K562 (cell line): ENCODE measurements around the gene PLXDC2. TPM values are rescaled to one million over a fixed set of nuclear protein-coding genes. Genes with fewer than 3 reads are reported as not detected.

Source experiments
- ATAC-seq: fragments of 200-7000 bp; cut with Tn5 transposase; 3 replicates; pipeline ENCODE4 v1.9.1; 2020; ENCODE audit warnings: moderate library complexity
- BruUV-seq: library from RNA; stranded (reverse); fragments of 400-500 nt; replicated peaks from 2 replicates; lab custom pipeline; 2021; lab: Mats Ljungman, UMichigan
- CTCF ChIA-PET: fragments of 300-600 bp; formaldehyde crosslinking; extraction: SDS; loops from one replicate; lab custom pipeline; 2021; ENCODE audit warnings: low intra/inter-chr PET ratio; lab: Yijun Ruan, JAX
- POLR2A ChIA-PET: fragments of 300-600, 350-650 bp; sonication (Branson Sonifier 250); formaldehyde crosslinking; extraction: SDS; loops from one replicate; lab custom pipeline; 2021; ENCODE audit warnings: antibody characterized with exemption, inconsistent platforms; lab: Yijun Ruan, JAX
- DNase-seq, 4 experiments: peaks; one replicate each; pipeline versions ENCODE4 v3.0.0 to v3.0.0-alpha.2; 2011 to 2018; ENCODE audit warnings: low spot score in 3 of 4, mixed read lengths in 3 of 4; ENCODE audit errors: extremely low read depth in 1 of 4
- FAIRE-seq: peaks from 2 replicates; lab custom pipeline; 2011; peaks lifted over from hg19 to GRCh38; lab: Jason Lieb, UNC
- H2AFZ ChIP-seq: 2 replicates; pipeline ENCODE4 v1.6.0; 2011; ENCODE audit warnings: low read depth, low read length, control low read depth, inconsistent platforms
- H3K27ac ChIP-seq: fragments of 200-600 bp; 3 replicates; pipeline ENCODE4 v1.8.0; 2011; ENCODE audit warnings: low read depth, mild to moderate bottlenecking, control low read depth, inconsistent platforms, low read length, moderate library complexity, mixed read lengths; ENCODE audit errors: extremely low read depth
- H3K27me3 ChIP-seq, 2 experiments: fragments of 300-600 bp in 1 of 2; 2 replicates in 1 of 2; 3 replicates in 1 of 2; pipeline versions ENCODE4 v1.6.0 to v1.8.0; 2011; ENCODE audit warnings: inconsistent platforms in 2 of 2, low read length in 2 of 2, mild to moderate bottlenecking in 1 of 2, mixed read lengths in 1 of 2, moderate library complexity in 1 of 2; ENCODE audit not compliant: control insufficient read depth in 2 of 2, insufficient read depth in 2 of 2
- H3K36me3 ChIP-seq: fragments of 300-600 bp; 3 replicates; pipeline ENCODE4 v1.8.0; 2011; ENCODE audit warnings: mild to moderate bottlenecking, low read length, inconsistent platforms; ENCODE audit not compliant: control insufficient read depth, insufficient read depth
- H3K4me1 ChIP-seq, 2 experiments: fragments of 200-600 bp in 1 of 2; replicated peaks in 1 of 2; 2 replicates in 1 of 2; 3 replicates in 1 of 2; pipeline versions ENCODE4 v1.5.1 to v1.8.0; 2011; ENCODE audit warnings: inconsistent platforms in 2 of 2, low read length in 2 of 2, mild to moderate bottlenecking in 1 of 2, mixed read lengths in 1 of 2, moderate library complexity in 1 of 2; ENCODE audit not compliant: control insufficient read depth in 2 of 2, insufficient read depth in 2 of 2
- H3K4me2 ChIP-seq: 2 replicates; pipeline ENCODE4 v1.6.1; 2011; ENCODE audit warnings: low read length, control low read depth, inconsistent platforms, mixed read lengths; ENCODE audit not compliant: insufficient read depth
- H3K4me3 ChIP-seq: fragments of 200-600 bp; sonication (generic), shearing (Covaris generic); 2 replicates; pipeline ENCODE4 v1.5.1; 2016; ENCODE audit warnings: control low read depth, inconsistent platforms
- H3K79me2 ChIP-seq: fragments of 200-600 bp; 3 replicates; pipeline ENCODE4 v1.8.0; 2011; ENCODE audit warnings: low read length, inconsistent platforms; ENCODE audit not compliant: control insufficient read depth, insufficient read depth
- H3K9ac ChIP-seq, 2 experiments: 2 replicates each; pipeline versions ENCODE4 v1.6.0 to v1.6.1; 2011; ENCODE audit warnings: low read depth in 2 of 2, low read length in 2 of 2, control low read depth in 1 of 2, inconsistent platforms in 1 of 2, mild to moderate bottlenecking in 1 of 2, mixed read lengths in 1 of 2; ENCODE audit not compliant: insufficient read depth in 1 of 2
- H3K9me1 ChIP-seq: one replicate; pipeline ENCODE4 v1.6.0; 2011; ENCODE audit warnings: inconsistent platforms, mild to moderate bottlenecking, low read length, moderate library complexity; ENCODE audit not compliant: control insufficient read depth, insufficient read depth
- H3K9me3 ChIP-seq: replicated peaks from 2 replicates; pipeline ENCODE4 v1.5.1; 2011; ENCODE audit warnings: low read depth, low read length, inconsistent platforms; ENCODE audit not compliant: control insufficient read depth, insufficient read depth
- H4K20me1 ChIP-seq: replicated peaks from 2 replicates; pipeline ENCODE4 v1.6.1; 2011; ENCODE audit warnings: low read length, inconsistent platforms, mixed read lengths; ENCODE audit not compliant: control insufficient read depth, insufficient read depth
- ARID1B ChIP-seq: fragments of 450-650 bp; IDR thresholded peaks from 2 replicates; pipeline ENCODE4 v1.6.1; 2016; ENCODE audit warnings: antibody characterized with exemption, mild to moderate bottlenecking, inconsistent platforms
- ARID2 ChIP-seq: fragments of 450-650 bp; IDR thresholded peaks from 2 replicates; pipeline ENCODE4 v1.6.1; 2017; ENCODE audit warnings: antibody characterized with exemption, mild to moderate bottlenecking
- FOXK1 ChIP-seq: sonication (generic); formaldehyde crosslinking; IDR thresholded peaks from 2 replicates; pipeline ENCODE4 v1.8.0; 2022; ENCODE audit warnings: missing genetic modification reagents, mild to moderate bottlenecking, borderline replicate concordance
- FOXP1 ChIP-seq: sonication (generic); formaldehyde crosslinking; IDR thresholded peaks from 2 replicates; pipeline ENCODE4 v1.8.0; 2022; ENCODE audit warnings: mild to moderate bottlenecking, missing genetic modification reagents
- HCFC1 ChIP-seq: IDR thresholded peaks from 2 replicates; pipeline ENCODE4 v1.6.1; 2012; ENCODE audit warnings: low read depth, low read length, improper control_type of control experiment
- HDAC2 ChIP-seq: fragments of 450-650 bp; IDR thresholded peaks from 2 replicates; pipeline ENCODE4 v1.6.1; 2016; ENCODE audit warnings: mild to moderate bottlenecking
- KHSRP ChIP-seq: fragments of 450-650 bp; IDR thresholded peaks from 2 replicates; pipeline ENCODE4 v1.6.1; 2017
- NFE2L1 ChIP-seq: fragments of 450-650 bp; IDR thresholded peaks from 2 replicates; pipeline ENCODE4 v1.6.1; 2016; ENCODE audit warnings: missing genetic modification characterization, low read depth, mild to moderate bottlenecking, missing compliant biosample characterization, moderate library complexity, borderline replicate concordance
- PHF21A ChIP-seq: fragments of 450-650 bp; IDR thresholded peaks from 2 replicates; pipeline ENCODE4 v1.6.1; 2017; ENCODE audit warnings: low read depth, borderline replicate concordance
- RBBP5 ChIP-seq: fragments of 200-600 bp; sonication (generic); IDR thresholded peaks from 2 replicates; pipeline ENCODE4 v1.6.1; 2012; ENCODE audit warnings: borderline replicate concordance, mild to moderate bottlenecking, low read length, control low read depth, inconsistent platforms; ENCODE audit not compliant: insufficient read depth, poor library complexity, severe bottlenecking
- SIN3A ChIP-seq, 2 experiments: fragments of 150-350 bp in 1 of 2; IDR thresholded peaks; 2 replicates each; pipeline ENCODE4 v1.6.1; 2011 to 2016; ENCODE audit warnings: borderline replicate concordance in 2 of 2, low read depth in 2 of 2, low read length in 2 of 2, mild to moderate bottlenecking in 2 of 2, moderate library complexity in 2 of 2; ENCODE audit not compliant: control insufficient read depth in 1 of 2
- TCF7L2 ChIP-seq: fragments of 150-350 bp; IDR thresholded peaks from 2 replicates; pipeline ENCODE4 v1.6.1; 2016; ENCODE audit warnings: low read depth, mild to moderate bottlenecking, low read length, moderate library complexity
- ZNF3 ChIP-seq: fragments of 250-450 bp; sonication (Bioruptor Pico); IDR thresholded peaks from 2 replicates; pipeline ENCODE4 v1.5.0; 2021; ENCODE audit warnings: mild to moderate bottlenecking, moderate library complexity
- ZNF695 ChIP-seq: fragments of 450-650 bp; formaldehyde crosslinking; IDR thresholded peaks from 2 replicates; pipeline ENCODE4 v1.4.0; 2020; ENCODE audit warnings: mild to moderate bottlenecking, moderate library complexity
- WGBS: fragments of 100-300 bp; shearing (Covaris generic); methylation state at CpG from one replicate; pipeline ENCODE4 v1.1.6; 2016; ENCODE audit warnings: low coverage, mixed read lengths; ENCODE audit not compliant: insufficient coverage; ENCODE audit errors: missing lambda C conversion rate; 5-methylcytosine and 5-hydroxymethylcytosine counted together
- in situ Hi-C: fragments of 300-500 bp; cut with MboI; formaldehyde crosslinking; loops from 4 replicates; pipeline ENCODE4 v1.15.0; 2018; ENCODE audit warnings: inconsistent platforms, mixed read lengths
- intact Hi-C: fragments of 100-400 bp; cut with micrococcal nuclease; formaldehyde crosslinking; loops from 2 replicates; pipeline ENCODE4 v1.14.2; 2022
- polyA plus RNA-seq, 8 experiments: library from polyadenylated mRNA; depleted of rRNA in 4 of 8; stranded (reverse) in 5 of 8; unstranded in 3 of 8; fragments of >200 nt; fragmentation: Nextera tagmentation in 2 of 8; fragmentation: Illumina TruSeq in 1 of 8; extraction: Ambion mirVana in 2 of 8; extraction: Trizol in 1 of 8; gene quantifications; 2 replicates each; pipeline versions ENCODE4 v1.2.1 to v1.2.3, GENCODE V29; 2011 to 2014; ENCODE audit warnings: inconsistent platforms in 1 of 8, missing spikeins in 1 of 8
- total RNA-seq, 7 experiments: library from RNA; depleted of rRNA in 6 of 7; stranded (reverse); fragments of >200 nt in 6 of 7; fragmentation: Illumina TruSeq in 2 of 7; extraction: Trizol in 2 of 7; gene quantifications; 2 replicates each; pipeline versions ENCODE4 v1.2.1 to v1.2.3, GENCODE V29; 2011 to 2021; ENCODE audit warnings: low replicate concordance in 1 of 7
- TF ChIP-seq, protein P1 (sequence below): fragments of 200-800 bp; sonication (Bioruptor generic); IDR thresholded peaks from 2 replicates; pipeline ENCODE4 v1.6.1; 2016; ENCODE audit warnings: missing genetic modification characterization, missing compliant biosample characterization
- TF ChIP-seq, protein P2 (sequence below): fragments of 250-450 bp; sonication (Bioruptor Pico); IDR thresholded peaks from 2 replicates; pipeline ENCODE4 v1.5.0; 2020; ENCODE audit warnings: mild to moderate bottlenecking

PLXDC2 gene
- total and polyA plus RNA-seq, 9 of the 15 experiments (the other 6 are each of a cell fraction or from before 2014, with no cell fraction given), result 0.01 to 0.33 (median 0.10) TPM; not detected in 3

DNA sequence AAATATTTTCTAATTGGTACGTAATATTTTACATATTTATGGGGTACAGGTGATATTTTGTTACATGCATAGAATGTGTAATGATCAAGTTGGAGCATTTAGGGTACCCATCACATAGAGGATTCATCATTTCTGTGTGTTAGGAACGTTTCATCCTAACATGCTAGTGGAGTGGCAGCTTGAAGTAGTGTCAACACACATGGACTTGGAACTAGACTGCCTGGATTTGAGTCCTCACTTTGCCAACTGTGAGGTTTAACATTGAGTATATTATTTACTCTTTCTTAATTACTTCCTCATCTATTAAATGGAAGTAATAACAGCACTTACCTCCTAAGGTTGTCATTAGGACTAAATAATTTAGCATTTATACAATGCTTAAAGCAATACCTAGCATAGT is 241.9 kb downstream of the PLXDC2 start:
- POLR2A ChIA-PET, result no interaction called here
- no peak overlapping the region for H3K27ac ChIP-seq
- BruUV-seq, result no TSS peak
- FAIRE-seq (no peak), DNase-seq (no peak), ATAC-seq (no peak)
- H3K4me3 ChIP-seq, result no peak overlapping the region
- no peaks in the 10 kb centered on the region for H3K36me3 ChIP-seq
- WGBS, result 2% methylated on average over 2 of the region's 2 CpGs
- H4K20me1 ChIP-seq, result no peaks in the 10 kb centered on the region
- CTCF ChIA-PET, result no interaction called here
- TF ChIP-seq TCF7L2, result no peak
- TF ChIP-seq FOXP1 (CRISPR knock-in tag), result no peak
- TF ChIP-seq RBBP5, result no peak
- no peak for TF ChIP-seq ZNF695 (CRISPR knock-in tag)
- TF ChIP-seq ARID1B, result no peak
- no peak for TF ChIP-seq PHF21A
- TF ChIP-seq, protein P1, sequence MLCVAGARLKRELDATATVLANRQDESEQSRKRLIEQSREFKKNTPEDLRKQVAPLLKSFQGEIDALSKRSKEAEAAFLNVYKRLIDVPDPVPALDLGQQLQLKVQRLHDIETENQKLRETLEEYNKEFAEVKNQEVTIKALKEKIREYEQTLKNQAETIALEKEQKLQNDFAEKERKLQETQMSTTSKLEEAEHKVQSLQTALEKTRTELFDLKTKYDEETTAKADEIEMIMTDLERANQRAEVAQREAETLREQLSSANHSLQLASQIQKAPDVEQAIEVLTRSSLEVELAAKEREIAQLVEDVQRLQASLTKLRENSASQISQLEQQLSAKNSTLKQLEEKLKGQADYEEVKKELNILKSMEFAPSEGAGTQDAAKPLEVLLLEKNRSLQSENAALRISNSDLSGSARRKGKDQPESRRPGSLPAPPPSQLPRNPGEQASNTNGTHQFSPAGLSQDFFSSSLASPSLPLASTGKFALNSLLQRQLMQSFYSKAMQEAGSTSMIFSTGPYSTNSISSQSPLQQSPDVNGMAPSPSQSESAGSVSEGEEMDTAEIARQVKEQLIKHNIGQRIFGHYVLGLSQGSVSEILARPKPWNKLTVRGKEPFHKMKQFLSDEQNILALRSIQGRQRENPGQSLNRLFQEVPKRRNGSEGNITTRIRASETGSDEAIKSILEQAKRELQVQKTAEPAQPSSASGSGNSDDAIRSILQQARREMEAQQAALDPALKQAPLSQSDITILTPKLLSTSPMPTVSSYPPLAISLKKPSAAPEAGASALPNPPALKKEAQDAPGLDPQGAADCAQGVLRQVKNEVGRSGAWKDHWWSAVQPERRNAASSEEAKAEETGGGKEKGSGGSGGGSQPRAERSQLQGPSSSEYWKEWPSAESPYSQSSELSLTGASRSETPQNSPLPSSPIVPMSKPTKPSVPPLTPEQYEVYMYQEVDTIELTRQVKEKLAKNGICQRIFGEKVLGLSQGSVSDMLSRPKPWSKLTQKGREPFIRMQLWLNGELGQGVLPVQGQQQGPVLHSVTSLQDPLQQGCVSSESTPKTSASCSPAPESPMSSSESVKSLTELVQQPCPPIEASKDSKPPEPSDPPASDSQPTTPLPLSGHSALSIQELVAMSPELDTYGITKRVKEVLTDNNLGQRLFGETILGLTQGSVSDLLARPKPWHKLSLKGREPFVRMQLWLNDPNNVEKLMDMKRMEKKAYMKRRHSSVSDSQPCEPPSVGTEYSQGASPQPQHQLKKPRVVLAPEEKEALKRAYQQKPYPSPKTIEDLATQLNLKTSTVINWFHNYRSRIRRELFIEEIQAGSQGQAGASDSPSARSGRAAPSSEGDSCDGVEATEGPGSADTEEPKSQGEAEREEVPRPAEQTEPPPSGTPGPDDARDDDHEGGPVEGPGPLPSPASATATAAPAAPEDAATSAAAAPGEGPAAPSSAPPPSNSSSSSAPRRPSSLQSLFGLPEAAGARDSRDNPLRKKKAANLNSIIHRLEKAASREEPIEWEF (CRISPR knock-in tag), result no peak
- no peak for TF ChIP-seq ZNF3 (CRISPR knock-in tag)
- TF ChIP-seq FOXK1 (CRISPR knock-in tag), result no peak
- no peak for TF ChIP-seq NFE2L1 (tag)
- no peak for TF ChIP-seq HDAC2
- TF ChIP-seq, protein P2, sequence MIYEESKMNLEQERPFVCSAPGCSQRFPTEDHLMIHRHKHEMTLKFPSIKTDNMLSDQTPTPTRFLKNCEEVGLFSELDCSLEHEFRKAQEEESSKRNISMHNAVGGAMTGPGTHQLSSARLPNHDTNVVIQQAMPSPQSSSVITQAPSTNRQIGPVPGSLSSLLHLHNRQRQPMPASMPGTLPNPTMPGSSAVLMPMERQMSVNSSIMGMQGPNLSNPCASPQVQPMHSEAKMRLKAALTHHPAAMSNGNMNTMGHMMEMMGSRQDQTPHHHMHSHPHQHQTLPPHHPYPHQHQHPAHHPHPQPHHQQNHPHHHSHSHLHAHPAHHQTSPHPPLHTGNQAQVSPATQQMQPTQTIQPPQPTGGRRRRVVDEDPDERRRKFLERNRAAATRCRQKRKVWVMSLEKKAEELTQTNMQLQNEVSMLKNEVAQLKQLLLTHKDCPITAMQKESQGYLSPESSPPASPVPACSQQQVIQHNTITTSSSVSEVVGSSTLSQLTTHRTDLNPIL (CRISPR knock-in tag), result no peak
- TF ChIP-seq KHSRP, result no peak
- TF ChIP-seq SIN3A (IDR thresholded peaks at IDR 0.05; ENCODE audit: borderline replicate concordance in 2 of 2, control insufficient read depth in 1 of 2, low read depth in 2 of 2, low read length in 2 of 2), result no peak
- no peak for TF ChIP-seq ARID2
- no peak for TF ChIP-seq HCFC1
- in situ Hi-C loops, result no loop called here
- no peak overlapping the region for H3K4me2 ChIP-seq
- H2AFZ ChIP-seq, result no peak overlapping the region
- H3K27me3 ChIP-seq, result no peaks in the 10 kb centered on the region
- H3K9me1 ChIP-seq, result no peaks in the 10 kb centered on the region
- no peaks in the 10 kb centered on the region for H3K9me3 ChIP-seq
- no peaks in the 10 kb centered on the region for H3K79me2 ChIP-seq
- H3K4me1 ChIP-seq, result no peaks in the 10 kb centered on the region
- H3K9ac ChIP-seq, result no peak overlapping the region
- intact Hi-C loops, result no loop called here
